Skeletal muscle cell (primary cell): ENCODE measurements around the gene GGN.
A peak's percentile ranks its signal among the peaks of the same experiment; 100 is the strongest.

ENCODE experiments used
- DNase-seq: peaks from one replicate; pipeline ENCODE4 v3.0.0-alpha.2; 2010; ENCODE audit warnings: low read depth
- H3K4me3 ChIP-seq: 2 replicates; pipeline ENCODE4 v1.5.1; 2011; ENCODE audit warnings: low read depth, mild to moderate bottlenecking, control low read depth, low read length, moderate library complexity

GGN gene

DNA sequence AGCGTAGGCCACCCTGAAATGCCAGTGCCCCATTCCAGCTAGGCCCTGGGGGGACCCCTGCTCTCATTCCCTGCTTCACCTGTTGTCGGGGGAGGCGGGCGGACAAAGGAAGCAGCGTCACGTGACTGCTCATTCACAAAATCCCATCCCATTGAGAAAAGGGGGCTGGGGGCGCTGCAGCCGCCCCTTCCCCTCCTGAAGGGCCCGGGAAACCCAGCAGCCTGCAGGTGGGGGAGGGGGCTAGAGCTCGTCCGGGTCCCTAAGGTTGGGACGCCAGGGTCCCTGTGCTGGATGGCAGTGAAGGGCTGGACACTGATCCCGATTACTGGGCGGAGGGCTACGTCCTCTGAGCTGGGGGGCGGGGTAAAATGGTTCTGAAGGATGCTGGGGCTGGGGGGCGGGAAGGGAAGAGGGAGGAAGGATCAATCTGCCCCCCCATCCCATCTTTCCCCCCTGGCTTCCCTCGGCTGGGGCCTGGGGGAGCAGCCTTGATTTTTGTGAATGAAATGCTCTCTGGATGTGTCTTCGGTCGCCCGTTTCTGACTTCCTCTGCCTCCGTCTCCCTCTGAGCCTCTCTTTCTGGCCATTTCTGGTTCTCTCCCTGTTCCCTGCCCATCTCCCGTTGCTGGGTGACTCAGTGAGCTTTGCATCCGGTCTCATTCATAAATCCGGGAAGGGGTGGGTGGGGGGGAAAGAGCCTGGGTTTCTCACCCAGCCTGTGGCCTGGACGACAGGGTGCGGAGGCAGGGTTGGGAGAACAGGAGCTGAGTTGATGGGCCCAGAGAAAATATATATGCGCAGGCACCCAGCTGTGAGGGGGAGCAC lies 1.5 kb upstream of the GGN start:
- H3K4me3 ChIP-seq = peak overlapping the region; percentile 81
- peak; percentile 41 for DNase-seq

DNA sequence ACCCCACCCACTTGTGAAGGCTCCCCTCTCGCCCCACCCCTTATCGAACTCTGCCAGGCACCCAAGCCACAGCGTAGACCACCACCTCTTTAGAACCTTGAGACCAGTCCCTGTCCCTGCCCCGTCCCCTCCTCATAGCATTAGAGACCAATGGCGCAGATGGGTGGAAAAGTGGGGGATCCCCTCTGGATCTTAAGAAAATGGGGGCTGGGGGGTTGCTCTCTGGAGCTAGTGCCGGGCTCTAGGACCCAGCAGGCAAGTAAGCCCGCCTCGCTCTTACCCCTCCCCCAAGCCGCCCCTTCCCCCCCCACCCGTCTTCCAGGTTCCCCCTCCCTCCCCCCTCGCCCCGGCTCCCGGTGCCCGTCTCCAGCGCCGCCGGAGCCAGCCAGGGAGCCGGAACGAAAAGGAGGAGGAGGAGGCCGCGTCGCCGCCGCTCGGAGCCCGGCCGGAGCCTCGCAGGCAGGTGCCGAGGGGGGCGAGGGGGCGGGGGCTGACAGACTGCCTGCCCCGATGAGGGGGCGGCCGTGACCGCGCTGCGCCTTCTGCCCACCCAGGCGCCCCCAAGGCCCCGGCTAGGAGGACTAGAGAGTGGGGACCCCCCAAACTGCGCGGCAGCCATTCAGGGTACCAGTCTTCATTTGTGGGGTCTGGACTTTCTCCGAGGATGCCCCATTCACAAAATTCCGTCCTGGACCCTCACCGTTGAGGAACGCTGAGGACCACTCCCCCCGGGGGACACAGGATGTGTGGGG lies 691 bp upstream of the GGN start, which contains the start of gene SPRED3:
SPRED3 (plus strand) TSS at position 349 of the 752 bp plus-strand sequence. CDS start 1,606 bp downstream, outside the sequence.
- DNase-seq = no peak
- peak within 1 kb of the TSS; percentile 81 for H3K4me3 ChIP-seq

DNA sequence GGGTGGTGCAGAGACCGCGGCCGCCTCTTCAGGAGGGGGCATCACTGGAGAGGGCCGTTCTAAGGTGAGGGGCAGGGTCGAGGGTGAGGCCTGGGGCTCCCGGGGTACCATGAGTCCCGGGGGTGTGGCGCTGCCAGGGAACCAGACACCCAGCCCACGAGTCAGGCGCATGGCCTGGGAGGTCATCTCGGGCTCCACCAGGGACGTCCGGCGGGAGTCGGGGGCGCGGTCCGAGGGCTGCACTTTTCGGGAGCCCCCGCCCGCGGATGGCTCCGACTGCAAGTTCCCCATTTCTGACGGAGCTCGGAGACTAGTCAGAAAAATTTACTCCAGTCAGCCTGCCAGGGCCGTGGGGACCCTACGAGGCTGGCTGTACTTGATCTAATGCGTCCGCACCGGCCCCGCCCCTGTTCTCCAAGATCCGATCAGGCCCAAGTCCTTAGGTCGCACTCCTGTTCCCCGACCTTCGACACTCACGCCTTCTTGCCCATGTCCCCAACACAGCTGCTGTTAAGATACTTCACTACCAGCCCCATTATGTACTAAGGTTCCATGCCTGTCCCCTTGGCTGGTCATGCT lies 774 bp downstream of the GGN start:
- peak overlapping the region; percentile 81 for H3K4me3 ChIP-seq
- no peak for DNase-seq

DNA sequence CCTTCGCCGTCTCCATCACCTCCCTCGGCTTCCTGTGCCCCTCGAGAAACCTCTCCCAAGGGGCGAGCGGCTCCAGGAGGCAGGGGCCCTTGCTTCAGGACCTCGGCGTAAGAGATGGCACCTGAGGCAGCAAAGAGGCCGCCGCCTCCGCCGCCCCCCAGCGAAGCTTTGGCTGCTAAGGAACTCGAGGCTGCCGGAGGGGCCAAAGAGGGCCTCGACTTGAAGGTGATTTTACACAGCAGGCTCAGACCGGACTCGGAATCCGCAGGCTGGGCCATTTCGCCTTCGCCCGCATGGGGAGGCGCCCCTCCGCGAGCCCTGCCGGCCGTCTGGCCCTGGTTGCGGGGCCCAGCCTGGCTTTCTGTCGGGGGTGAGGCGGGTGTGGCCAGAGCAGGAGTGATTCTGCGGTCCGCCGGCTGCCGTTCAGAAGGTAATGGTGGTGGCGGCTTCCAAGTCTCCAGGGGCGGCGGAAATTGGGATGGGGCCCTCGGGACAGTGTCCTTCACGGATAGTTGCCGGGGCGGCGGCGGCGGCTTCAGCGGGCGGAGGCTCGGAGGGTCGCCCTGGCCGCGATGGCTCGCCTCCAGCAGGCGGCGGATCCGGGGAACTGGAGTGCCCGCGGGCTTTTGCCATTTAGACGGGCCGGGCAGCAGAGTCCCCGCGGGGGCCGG lies 1.4 kb downstream of the GGN start:
- no peak for DNase-seq
- no peak overlapping the region for H3K4me3 ChIP-seq

DNA sequence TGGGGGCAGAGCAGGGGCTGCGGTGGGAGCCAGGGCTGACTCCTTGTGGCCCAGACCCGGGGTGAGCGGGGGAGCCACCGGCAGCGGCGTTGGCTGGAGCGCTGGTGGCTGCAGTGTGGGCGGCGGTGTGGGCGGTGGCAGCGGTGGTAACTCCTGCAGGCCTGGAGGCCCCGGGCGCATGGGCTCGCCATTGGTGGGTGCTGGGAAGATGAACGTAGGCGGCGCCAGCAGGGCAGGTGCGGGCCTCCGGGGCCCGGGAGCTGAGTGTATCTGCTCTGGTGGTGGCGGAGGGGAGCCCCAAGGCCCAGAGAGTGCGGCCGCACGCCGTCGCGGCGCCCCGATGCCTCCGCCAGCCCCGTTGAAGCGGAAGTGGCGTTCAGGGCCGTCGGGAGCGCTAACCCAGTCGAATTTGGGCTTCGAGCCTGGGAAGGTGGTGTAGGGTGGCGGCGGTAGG lies 2.0 kb downstream of the GGN start:
- no peak for DNase-seq
- H3K4me3 ChIP-seq = no peak overlapping the region

DNA sequence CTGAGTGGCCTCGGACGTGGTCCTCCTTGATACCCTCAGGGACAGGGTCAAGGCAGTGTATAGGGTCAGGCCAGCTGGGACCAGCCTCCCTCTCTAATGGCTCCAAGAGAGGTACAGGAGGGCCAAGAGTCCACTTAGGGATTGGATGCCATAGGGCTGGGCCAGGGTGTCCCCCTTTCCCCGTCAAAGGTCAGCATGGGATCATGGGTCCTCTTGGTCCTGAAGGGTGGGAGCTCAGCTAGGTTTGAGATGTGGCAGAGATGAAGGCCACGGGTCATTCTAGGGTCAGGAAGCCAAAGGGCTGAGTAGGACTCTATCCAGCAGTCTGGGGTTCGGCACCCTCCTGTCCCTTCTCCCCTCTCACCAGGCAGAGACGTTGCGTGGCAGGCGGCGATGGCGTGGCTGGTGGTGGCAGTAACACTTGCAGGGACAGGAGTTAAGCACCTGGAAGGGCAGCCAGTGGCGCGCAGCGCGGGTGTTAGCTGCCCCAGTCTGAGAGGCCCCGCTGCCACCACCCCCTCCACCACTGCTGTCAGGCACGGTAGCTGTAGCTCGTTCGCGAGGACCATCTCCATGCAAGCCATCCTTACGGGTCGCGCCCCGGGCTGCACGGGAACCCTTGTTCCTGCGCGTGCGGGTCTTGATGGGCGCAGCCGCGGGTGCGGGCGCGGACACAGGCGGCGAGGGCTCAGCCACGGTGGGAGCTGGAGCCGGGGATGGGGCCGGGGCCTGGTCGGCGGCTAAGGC lies 2.6 kb downstream of the GGN start:
- no peak overlapping the region for H3K4me3 ChIP-seq
- no peak for DNase-seq

DNA sequence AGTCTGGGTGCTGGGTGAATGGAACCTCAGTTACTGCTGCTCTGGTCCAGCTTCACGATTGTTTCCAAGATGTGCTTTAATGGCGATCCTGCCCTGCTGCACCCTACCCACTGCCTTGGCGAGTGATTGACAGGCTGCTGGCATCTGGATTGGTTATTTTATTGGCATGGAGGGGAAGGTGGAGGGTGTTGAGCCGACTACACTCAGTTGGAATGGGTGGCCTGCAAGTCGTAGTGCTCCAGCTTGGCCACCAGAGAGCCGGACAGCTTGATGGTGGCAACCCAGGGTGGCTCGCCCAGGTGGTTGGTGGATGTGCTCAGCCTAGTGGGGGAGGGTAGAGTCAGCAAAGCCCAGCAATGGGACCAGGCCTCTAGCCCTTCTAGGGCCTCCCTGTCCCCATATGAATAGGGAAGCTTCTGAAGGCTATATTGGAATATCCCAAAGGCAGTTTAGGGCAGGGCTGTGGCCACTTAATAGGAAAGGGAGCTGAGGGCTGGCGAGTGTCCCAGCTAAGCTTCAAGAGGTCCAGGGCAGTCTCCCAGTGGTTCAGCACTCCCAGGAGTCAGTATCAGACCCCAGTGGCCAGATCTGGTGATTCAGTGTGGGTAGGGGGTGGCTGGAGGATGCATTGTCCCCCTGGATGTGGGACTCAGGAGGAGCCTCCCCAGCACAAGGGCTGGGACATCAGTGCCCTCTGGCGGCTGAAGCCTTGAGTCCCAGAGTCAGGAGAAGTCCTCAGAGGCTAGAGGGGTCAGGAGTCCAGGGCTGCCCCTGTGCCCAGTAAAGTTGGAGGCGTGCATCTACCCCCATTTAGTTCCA lies 3.4 kb downstream of the GGN start:
- DNase-seq = no peak
- H3K4me3 ChIP-seq = no peak overlapping the region

DNA sequence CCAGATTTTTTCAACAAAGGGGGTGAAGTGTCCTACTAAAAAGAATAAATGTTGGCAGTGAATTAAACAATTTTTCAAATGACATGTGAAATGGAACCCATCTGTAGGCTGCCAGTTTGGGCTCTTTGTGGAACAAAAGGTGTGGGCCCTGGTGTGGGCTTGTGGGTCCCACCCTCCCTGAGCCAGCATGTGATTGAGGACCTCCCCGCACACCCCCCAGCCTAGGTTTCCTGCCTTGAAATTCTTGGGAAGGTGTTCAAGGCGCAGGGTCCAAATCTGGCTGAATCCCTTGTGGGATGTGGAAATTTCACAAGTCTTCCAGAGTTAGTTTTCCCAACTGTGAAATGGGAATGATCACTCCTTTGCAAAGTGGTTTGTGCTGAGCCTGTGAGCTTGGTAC lies 4.1 kb downstream of the GGN start:
- no peak for DNase-seq
- H3K4me3 ChIP-seq = no peak overlapping the region

DNA sequence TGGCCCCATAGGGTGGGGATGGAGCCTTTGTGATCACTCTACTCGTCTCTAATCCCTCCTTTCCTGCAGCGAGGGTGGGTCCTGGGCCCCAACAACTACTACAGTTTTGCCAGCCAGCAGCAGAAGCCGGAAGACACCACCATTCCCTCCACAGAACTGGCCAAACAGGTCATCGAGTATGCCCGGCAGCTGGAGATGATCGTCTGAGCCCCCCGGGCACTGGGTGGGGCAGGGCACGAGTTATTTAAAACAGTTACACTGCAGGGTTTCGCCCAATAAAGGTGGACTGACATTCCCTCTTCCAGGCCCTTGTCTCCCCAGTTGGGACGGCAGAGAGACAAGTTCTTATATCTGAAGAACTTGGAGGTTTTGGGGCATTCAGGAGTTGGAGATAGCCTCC lies 4.7 kb downstream of the GGN start:
- no peak overlapping the region for H3K4me3 ChIP-seq
- no peak for DNase-seq

DNA sequence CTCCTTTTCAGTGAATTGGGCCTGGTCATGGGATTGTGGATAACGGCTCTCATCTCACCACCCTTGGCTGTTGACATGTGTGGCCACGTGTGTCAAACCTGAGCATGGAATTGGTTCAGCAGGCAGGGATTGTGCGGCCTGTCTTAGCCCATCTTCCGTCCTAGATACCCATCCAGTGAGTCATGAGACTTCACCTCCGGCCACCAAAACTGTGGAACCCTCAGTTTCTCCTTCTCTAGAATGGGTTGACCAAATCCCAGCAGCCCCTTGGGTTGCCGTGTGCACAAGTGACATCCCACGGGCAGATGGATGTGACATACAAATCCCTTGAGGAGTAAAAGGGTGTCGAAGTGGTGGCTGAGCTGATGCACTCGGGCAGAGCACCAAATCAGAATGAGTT lies 6.7 kb downstream of the GGN start:
- DNase-seq = no peak
- no peak overlapping the region for H3K4me3 ChIP-seq

DNA sequence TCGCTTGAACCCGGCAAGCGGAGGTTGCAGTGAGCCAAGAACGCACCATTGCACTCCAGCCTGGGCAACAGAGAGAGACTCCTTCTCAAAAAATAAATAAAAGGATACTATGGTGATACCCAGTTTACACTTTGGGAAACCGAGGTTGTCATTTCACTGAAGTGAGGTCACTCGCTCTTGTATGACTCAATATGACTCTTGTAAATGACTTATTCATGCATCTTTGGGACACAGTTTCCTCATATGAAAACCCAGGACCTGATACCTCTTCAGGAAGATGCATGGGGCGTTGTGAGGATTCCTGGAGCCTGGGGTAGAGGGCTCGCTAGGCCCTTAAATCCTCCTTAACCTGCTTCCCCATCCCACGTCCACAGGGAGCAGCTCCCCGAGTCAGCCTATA lies 9.0 kb downstream of the GGN start:
- H3K4me3 ChIP-seq = no peak overlapping the region
- DNase-seq = no peak

DNA sequence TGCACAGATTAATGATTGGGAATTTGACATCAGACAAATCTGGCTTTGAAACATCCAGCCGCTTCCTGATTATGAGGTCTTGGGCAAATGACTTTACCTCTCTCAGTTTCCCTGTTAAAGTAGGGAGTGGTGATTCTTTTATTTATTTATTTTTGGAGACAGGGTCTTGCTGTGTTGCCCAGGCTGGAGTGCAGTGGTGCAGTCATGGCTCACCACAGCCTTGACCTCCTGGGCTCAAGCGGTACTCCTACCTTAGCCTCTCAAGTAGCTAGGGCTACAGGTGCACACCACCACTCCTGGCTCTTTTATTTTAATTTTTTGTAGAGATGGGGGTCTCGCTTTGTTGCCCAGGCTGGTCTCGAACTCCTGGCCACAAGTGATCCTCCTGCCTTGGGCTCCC lies 10.8 kb downstream of the GGN start:
- H3K4me3 ChIP-seq = no peak overlapping the region
- DNase-seq = no peak

DNA sequence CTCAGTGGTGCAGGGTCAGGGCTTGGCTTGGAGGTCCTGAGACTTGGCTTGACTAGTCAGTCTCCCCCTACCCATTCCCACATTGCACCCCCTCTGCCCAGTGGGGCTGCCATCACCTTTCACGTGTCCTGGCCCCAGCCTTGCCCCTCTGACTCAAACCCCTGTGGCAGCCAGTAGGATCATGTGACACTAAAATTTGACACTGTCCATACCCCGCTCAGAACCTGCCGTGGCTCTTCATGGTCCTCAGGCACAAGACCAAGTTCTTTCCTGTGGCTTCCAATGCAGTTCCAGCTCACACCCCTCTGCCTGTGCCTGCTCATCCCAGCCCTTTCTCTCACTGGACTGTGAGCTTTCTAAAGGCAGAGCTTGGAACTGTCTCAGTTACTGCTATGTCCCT lies 11.3 kb downstream of the GGN start:
- no peak for DNase-seq
- peak overlapping the region; percentile 93 for H3K4me3 ChIP-seq

DNA sequence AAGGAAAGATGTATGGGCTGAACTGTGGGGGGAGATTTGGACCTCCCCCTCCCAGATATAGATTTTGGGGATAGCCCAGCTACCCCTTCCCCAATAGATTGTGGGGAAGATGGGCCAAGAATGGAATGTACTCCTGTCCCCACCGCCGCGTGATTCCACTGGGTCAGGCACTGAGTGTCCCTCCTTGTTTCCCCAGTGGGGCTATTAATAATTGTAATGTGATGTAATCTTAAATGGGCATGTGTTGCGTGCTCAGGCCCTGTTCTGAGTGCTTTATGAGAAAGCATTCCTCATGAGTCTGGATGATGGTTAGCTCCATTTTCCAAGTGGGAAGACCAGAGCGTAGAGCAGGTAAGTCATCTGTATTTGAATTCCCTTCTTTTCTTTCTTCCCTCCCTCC lies 12.1 kb downstream of the GGN start:
- H3K4me3 ChIP-seq = peak overlapping the region; percentile 93
- no peak for DNase-seq

DNA sequence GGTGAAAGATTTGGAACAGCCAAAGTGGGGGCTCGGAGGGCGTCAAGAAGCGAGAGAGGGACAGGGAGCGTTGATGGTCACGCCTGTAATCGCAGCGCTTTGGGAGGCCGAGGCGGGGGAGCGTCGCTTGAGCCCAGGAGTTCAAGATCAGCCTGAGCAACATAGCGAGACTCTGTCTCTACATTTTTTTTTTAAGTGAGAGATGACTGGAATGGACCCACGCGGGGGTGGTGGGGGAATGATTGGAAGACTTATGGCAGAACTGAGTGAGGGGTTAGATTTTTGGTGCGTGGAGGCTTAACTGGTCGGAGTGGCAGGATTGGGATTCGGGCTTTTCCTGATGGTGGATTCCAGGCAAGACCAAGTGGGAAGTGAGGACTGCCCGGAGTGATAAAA lies 12.7 kb downstream of the GGN start:
- peak overlapping the region; percentile 93 for H3K4me3 ChIP-seq
- DNase-seq = no peak

DNA sequence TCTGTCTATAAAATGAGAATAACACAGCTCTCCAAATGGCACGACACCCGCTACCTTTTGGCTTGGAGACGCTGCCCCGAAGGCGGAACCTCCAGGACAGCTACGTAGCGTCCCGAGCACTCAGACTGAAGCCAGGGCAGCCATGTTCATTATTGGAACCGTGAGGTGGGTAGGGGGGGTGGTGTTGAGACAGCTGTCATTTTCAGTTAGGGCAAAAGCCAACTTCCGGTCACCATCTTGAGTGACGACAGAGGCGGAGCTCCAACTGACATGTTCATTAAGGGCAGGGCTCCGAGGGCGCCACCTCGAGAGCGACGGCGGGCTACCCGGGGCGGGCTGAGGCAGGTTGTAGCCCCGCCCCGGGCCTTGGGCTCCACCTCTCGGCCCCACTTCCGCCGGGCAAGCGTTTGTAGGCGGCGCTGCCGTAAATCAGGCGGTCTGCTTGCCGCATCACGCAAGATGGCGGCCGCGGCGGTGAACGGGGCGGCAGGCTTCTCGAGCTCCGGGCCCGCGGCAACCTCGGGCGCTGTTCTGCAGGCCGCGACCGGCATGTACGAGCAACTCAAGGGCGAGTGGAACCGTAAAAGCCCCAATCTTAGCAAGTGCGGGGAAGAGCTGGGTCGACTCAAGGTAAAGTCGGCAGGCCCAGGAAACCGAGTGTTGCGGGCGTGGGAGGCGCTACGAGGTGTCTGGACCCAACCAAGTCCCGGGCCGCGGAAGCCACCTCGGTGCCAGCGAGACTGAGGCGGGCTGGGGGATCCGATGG lies 13.3 kb downstream of the GGN start, which contains the start of gene PSMD8:
PSMD8 (plus strand) TSS at position 240 of the 766 bp plus-strand sequence; CDS start at position 271, 31 bp downstream.
- peak; percentile 91 for DNase-seq
- peak within 1 kb of the TSS; percentile 93 for H3K4me3 ChIP-seq

DNA sequence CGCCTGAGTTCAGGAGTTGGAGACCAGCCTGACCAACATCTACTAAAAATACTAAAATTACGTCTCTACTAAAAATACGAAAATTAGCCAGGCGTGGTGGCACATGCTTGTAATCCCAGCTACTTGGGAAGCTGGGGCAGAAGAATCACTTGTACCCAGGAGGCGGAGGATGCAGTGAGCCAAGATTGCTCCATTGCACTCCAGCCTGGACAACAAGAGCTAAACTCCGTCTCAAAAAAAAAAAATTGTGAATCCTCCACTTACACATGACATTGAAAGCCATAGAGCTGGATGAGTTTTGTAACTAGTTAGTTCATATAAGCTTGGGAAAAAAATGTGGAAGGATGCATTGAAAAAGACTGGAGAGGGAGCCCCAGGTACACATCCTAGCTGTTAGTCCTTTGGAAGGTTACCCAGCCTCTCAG lies 13.9 kb downstream of the GGN start:
- DNase-seq = no peak
- H3K4me3 ChIP-seq = peak overlapping the region; percentile 93

DNA sequence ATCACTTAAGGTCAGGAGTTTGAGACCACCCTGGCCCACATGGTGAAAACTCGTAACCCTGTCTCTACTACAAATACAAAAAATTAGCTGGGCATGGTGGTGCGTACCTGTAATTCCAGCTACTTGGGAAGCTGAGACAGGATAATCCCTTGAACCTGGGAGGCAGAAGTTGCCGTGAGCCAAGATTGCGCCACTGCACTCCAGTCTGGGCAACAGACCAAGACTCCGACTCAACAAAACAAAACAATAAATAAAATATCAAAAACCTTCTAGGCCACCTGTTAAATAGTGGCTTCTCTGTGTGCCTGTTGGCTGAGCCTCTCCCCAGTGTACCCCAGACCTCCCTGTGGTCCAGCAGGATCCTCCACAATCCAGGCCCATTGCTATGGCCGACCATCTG lies 16.8 kb downstream of the GGN start:
- no peak for DNase-seq

More for the DNA sequence above, 16.8 kb downstream of the GGN start:
- no peak overlapping the region for H3K4me3 ChIP-seq
